Activated T-cell treated with anti-CD3 and anti-CD28 coated beads, Interleukin-2, amount 50 U/mL, for 72 hours (primary cell): Measurements from ENCODE around the gene GPR137C. TPM values are rescaled to one million over a fixed set of nuclear protein-coding genes. Genes with fewer than 3 reads are reported as not detected.

Source experiments
- ATAC-seq, 2 donors: fragments of 150-1000 bp; cut with Tn5 transposase; replicated peaks in 1 of 2; 2 replicates each; pipeline ENCODE4 v1.10.0; 2021; ENCODE audit warnings: moderate library complexity in 2 of 2, mild to moderate bottlenecking in 1 of 2
- DNase-seq, 2 donors: peaks; one replicate each; pipeline ENCODE4 v3.0.0; 2021 to 2022; ENCODE audit warnings: mixed read lengths in 1 of 2
- H3K27ac Mint-ChIP-seq: one replicate; pipeline ENCODE4 v1.8.0; 2022; ENCODE audit warnings: mild to moderate bottlenecking, moderate library complexity, mixed read lengths
- H3K27me3 Mint-ChIP-seq: one replicate; pipeline ENCODE4 v1.8.0; 2022; ENCODE audit warnings: low read depth, mixed read lengths
- H3K36me3 Mint-ChIP-seq, 2 donors: one replicate each; pipeline ENCODE4 v1.8.0; 2022; ENCODE audit warnings: mixed read lengths in 2 of 2, mild to moderate bottlenecking in 1 of 2; ENCODE audit not compliant: insufficient read depth in 2 of 2
- H3K4me1 Mint-ChIP-seq: one replicate; pipeline ENCODE4 v1.8.0; 2022; ENCODE audit warnings: low read depth, mixed read lengths
- H3K4me3 Mint-ChIP-seq, 2 donors: one replicate each; pipeline ENCODE4 v1.8.0; 2022; ENCODE audit warnings: mild to moderate bottlenecking in 2 of 2, mixed read lengths in 2 of 2, moderate library complexity in 2 of 2
- H3K9me3 Mint-ChIP-seq, 2 donors: one replicate each; pipeline ENCODE4 v1.8.0; 2022; ENCODE audit warnings: mixed read lengths in 2 of 2
- total RNA-seq, 2 donors: library from RNA; stranded (reverse); gene quantifications; one replicate each; pipeline ENCODE4 v1.2.3, GENCODE V29; 2022

GPR137C gene
- total RNA-seq, 2 donors from 2014 or later = 0.12 to 0.46 TPM

DNA sequence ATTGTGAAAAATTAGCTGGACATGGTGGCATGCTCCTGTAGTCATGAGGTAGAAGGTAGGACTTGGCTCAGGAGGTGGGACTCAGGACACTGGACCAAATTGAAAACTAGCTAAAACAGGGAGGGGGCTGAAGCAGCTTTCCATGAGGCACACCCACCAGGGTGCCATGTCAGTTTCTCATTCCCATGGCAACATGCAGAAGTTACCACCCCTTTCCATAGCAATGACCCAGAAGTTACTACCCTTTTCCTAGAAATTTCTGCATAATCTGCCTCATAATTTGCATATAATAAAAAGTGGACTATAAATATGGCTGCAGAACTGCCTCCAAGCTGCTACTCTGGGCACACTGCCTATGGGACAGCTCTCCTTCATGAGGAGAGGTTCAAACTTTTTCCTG is 104.3 kb downstream of the GPR137C start:
- peaks cover 10% of the 10 kb centered on the region for H3K4me1 Mint-ChIP-seq
- no peaks in the 10 kb centered on the region for H3K27me3 Mint-ChIP-seq
- no peaks in the 10 kb centered on the region for H3K9me3 Mint-ChIP-seq
- H3K36me3 Mint-ChIP-seq = peaks cover 0 to 23% of the 10 kb centered on the region in 2 donors
- H3K27ac Mint-ChIP-seq = no peak overlapping the region
- ATAC-seq (no peak), DNase-seq (no peak)
- no peak overlapping the region for H3K4me3 Mint-ChIP-seq

DNA sequence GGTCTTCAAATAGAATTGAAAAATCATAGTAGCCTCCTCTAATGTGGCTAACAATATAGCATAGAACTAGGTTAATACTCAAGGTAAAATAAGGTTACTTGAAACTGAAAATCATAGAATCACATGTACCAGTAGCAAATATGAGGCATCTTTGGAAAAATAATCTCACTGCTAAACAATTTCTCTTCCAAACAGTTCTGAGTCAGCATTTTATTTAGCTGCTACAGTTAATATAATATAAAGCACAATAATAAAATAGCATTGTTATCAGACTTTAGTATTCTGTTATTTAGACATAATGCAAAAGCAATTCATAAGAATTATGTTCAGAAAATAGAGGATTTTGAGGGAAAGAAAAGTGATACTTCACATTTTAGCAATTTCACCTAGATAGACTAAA is 107.7 kb downstream of the GPR137C start:
- Mint-ChIP-seq H3K4me3 (no peak overlapping the region), H3K27me3 (no peaks in the 10 kb centered on the region), H3K36me3 (peaks cover 2 to 20% of the 10 kb centered on the region in 2 donors), H3K9me3 (no peaks in the 10 kb centered on the region), H3K4me1 (peaks cover 10% of the 10 kb centered on the region), H3K27ac (no peak overlapping the region)
- ATAC-seq (no peak), DNase-seq (no peak)

DNA sequence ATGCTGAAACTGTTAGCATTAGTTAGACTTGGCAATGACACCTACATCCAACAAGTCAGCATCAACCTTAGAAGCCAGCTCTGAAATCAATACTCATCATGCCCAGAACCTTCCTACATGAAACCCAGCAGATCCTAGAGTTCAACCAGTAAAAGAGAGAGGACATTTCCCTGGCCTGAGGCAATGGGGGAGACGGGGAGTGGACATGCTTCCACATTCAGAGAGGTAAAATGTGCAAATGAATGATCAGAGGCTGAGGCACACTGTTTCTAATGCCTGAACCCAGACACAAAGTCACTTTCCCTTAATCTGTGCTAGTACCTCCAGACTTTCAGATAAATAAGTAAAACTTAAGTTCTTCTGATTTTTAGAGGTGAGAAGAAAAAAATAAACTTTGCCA is 108.2 kb downstream of the GPR137C start:
- H3K4me1 Mint-ChIP-seq = peaks cover 10% of the 10 kb centered on the region
- no peak for DNase-seq
- H3K27me3 Mint-ChIP-seq = no peaks in the 10 kb centered on the region
- no peak overlapping the region for H3K27ac Mint-ChIP-seq
- no peak for ATAC-seq
- H3K9me3 Mint-ChIP-seq = no peaks in the 10 kb centered on the region
- H3K36me3 Mint-ChIP-seq = peaks cover 2 to 22% of the 10 kb centered on the region in 2 donors
- no peak overlapping the region for H3K4me3 Mint-ChIP-seq

DNA sequence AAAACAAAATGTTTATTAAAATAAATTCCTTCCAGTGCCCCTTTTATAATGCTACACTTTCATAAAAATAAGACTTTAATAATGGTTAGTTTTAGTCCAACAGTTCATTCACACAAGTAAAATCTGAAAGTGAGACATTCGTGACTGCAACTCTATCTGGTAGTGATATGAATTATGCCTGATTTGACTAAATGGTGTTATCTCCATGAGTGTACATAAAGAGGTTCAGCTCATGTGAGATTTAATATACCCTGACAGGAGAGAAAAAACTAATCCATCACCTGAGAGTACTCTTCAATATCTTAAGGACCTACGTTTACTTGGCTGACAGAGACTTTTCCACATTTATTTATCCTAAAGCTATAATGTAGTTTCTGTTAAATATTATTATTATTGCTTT is 108.7 kb downstream of the GPR137C start:
- H3K4me1 Mint-ChIP-seq = peaks cover 10% of the 10 kb centered on the region
- no peak for DNase-seq
- no peaks in the 10 kb centered on the region for H3K27me3 Mint-ChIP-seq
- ATAC-seq = peak in 1 of 2 donors; percentile 45
- peak overlapping the region; percentile 42 for H3K27ac Mint-ChIP-seq
- H3K36me3 Mint-ChIP-seq = peaks cover 2 to 20% of the 10 kb centered on the region in 2 donors
- H3K9me3 Mint-ChIP-seq = no peaks in the 10 kb centered on the region
- no peak overlapping the region for H3K4me3 Mint-ChIP-seq

DNA sequence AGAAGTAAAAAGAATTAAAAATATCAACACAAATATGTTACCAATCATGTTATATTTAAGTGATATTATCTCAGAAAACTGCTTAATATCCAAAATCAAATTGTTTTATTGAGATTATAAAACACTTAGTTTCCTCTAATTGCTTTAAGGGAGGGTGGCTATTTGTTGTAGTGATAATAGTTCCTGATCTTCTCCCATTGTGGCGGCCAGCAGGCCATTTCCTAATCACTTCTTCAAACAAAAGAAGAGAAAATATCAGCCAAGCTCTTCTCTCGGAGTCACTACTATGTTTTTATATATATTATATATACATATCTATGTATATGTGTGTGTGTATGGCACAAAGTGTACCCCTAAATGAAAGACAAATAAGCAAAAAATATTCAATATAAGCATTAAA is 111.2 kb downstream of the GPR137C start:
- H3K36me3 Mint-ChIP-seq = peaks cover 2 to 22% of the 10 kb centered on the region in 2 donors
- H3K4me3 Mint-ChIP-seq = no peak overlapping the region
- H3K27ac Mint-ChIP-seq = no peak overlapping the region
- no peaks in the 10 kb centered on the region for H3K9me3 Mint-ChIP-seq
- H3K27me3 Mint-ChIP-seq = no peaks in the 10 kb centered on the region
- DNase-seq (no peak), ATAC-seq (no peak)
- peaks cover 10% of the 10 kb centered on the region for H3K4me1 Mint-ChIP-seq

DNA sequence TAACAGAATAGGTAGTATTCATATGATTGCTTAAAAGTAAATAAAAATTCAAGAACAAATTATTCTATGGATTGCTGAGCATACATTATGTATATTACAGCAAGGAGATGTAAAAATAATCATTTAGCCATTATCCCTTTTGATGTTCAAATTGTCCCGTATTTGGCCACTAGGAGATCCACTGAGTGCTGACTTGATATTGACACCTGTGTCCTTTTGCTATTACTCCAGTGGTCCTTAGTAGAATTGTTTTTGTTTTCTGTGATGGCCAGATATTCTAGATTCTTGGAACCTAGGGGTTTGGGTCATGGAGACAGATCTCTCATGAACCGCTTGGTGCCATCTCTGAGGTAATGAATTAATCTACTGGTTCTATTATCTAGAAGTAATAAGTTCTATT is 126.0 kb downstream of the GPR137C start:
- H3K4me1 Mint-ChIP-seq = no peaks in the 10 kb centered on the region
- no peak for ATAC-seq
- H3K27ac Mint-ChIP-seq = no peak overlapping the region

DNA sequence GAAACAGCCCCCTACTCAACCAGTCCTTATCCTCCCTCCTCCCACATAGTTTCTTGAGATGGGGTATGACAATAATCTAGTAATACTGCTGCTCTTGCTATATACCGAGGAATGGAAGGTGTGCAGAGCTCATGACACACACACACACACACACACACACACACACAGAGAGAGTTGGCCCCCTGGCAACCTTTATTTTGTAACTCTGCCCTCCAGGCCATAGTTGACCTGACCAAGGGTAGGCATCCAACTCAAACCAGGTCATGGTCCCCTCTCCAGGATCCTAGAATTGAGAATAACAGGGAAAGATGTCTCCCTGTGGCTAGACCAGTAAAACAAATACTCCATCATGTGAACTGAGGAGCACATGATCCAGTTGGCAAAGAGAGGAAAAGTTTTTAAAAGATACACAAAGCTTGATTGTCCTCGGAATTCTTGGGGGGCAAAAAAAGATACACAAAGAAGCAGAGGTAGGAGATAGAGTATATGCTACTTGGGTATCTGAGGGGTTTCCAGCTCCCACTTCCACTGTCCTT is 131.4 kb downstream of the GPR137C start:
- Mint-ChIP-seq H3K4me1 (peaks cover 43% of the 10 kb centered on the region), H3K9me3 (no peaks in the 10 kb centered on the region), H3K27ac (peak overlapping the region; percentile 58), H3K36me3 (peaks cover 1 to 13% of the 10 kb centered on the region in 2 donors), H3K27me3 (no peaks in the 10 kb centered on the region), H3K4me3 (no peak overlapping the region)
- no peak for ATAC-seq
- DNase-seq = no peak

More for the DNA sequence above, 126.0 kb downstream of the GPR137C start:
- Mint-ChIP-seq H3K9me3 (no peaks in the 10 kb centered on the region), H3K4me3 (no peak overlapping the region), H3K27me3 (no peaks in the 10 kb centered on the region), H3K36me3 (peaks cover 6 to 23% of the 10 kb centered on the region in 2 donors)
- no peak for DNase-seq

DNA sequence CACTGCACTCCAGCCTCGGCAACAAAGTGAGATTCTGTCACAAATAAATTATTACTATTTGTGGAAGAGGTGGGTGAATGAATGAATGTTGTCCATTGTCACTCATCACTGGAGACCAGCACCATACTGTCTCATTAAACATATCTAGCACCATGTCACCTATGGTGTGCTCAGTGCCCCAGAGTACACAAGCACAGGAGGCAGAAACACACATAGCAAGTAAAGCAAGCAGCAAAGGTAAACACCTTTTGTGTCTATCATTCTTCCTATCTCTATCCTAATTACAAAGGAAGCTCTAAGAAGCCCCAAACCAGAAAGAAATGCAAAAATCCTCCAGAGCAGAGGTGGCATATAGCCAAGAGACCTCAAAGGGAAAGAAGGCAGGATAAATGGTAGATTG is 133.5 kb downstream of the GPR137C start:
- H3K9me3 Mint-ChIP-seq = no peaks in the 10 kb centered on the region
- peaks cover 0 to 4% of the 10 kb centered on the region in 2 donors for H3K36me3 Mint-ChIP-seq
- ATAC-seq = no peak
- no peaks in the 10 kb centered on the region for H3K27me3 Mint-ChIP-seq
- peak overlapping the region; percentile 66 for H3K27ac Mint-ChIP-seq
- peaks cover 64% of the 10 kb centered on the region for H3K4me1 Mint-ChIP-seq
- H3K4me3 Mint-ChIP-seq = no peak overlapping the region
- DNase-seq = no peak

Other genes with a start within 250 kb of the GPR137C start
- 1 to 10 TPM; 6.2 to 9.6 TPM for gene PTGER2, start 238.5 kb upstream of the GPR137C start, total RNA-seq
- gene TXNDC16, start 331 bp upstream of the GPR137C start, total RNA-seq = 1 to 10 TPM; 4.0 to 6.7 TPM
- gene ERO1A, start 142.7 kb downstream of the GPR137C start, total RNA-seq = 100 to 1,000 TPM in 1 of 2 donors, 10 to 100 TPM in 1; 84.8 to 107 TPM
- gene PSMC6, start 154.4 kb downstream of the GPR137C start, total RNA-seq = 10 to 100 TPM; 90.0 to 91.1 TPM
- 10 to 100 TPM; 15.5 to 16.2 TPM for gene STYX, start 177.3 kb downstream of the GPR137C start, total RNA-seq
- gene GNPNAT1, start 238.8 kb downstream of the GPR137C start, total RNA-seq = 10 to 100 TPM; 16.3 to 19.9 TPM